Thyroid gland (tissue), 4 donors: ENCODE measurements around the gene ING5.

Experiments
- CTCF ChIP-seq, 6 experiments: fragments of 200-600 bp in 3 of 6; fragments of 450-650 bp in 3 of 6; sonication (generic) in 3 of 6; IDR thresholded peaks; one replicate each; pipeline ENCODE4 v1.5.1; 2016 to 2019; ENCODE audit warnings: antibody characterized with exemption in 6 of 6, mild to moderate bottlenecking in 2 of 6, inconsistent platforms in 1 of 6, moderate library complexity in 1 of 6
- POLR2A ChIP-seq, 2 donors: fragments of 450-650 bp; IDR thresholded peaks; one replicate each; pipeline ENCODE4 v1.6.1; 2017; ENCODE audit warnings: antibody characterized with exemption in 2 of 2, mild to moderate bottlenecking in 2 of 2, moderate library complexity in 1 of 2

GRCh38 chr2:241721852-241722251 lies 20.0 kb downstream of the ING5 start:
- TF ChIP-seq POLR2A (IDR thresholded peaks at IDR 0.05): no peak
- no peak for TF ChIP-seq CTCF (IDR thresholded peaks at IDR 0.05)
